Activated gamma-delta T cell (primary cell): ENCODE results near the gene TCTN1.
A peak's percentile ranks its signal among the peaks of the same experiment; 100 is the strongest.

Source experiments
- DNase-seq: peaks from one replicate; lab custom pipeline; 2025; lab: John Stamatoyannopoulos, UW

TCTN1 gene

GRCh38 chr12:110680032-110680431 is 66.1 kb downstream of the TCTN1 start:
- DNase-seq: no peak

GRCh38 chr12:110683888-110684287 is 70.0 kb downstream of the TCTN1 start:
- DNase-seq: no peak

GRCh38 chr12:110684312-110684836 is 70.4 kb downstream of the TCTN1 start:
- DNase-seq: no peak

GRCh38 chr12:110686294-110686903 is 72.5 kb downstream of the TCTN1 start:
- DNase-seq: no peak

- DNase-seq: no peak
Measured at GRCh38 chr12:110687396-110688169, 73.7 kb downstream of the TCTN1 start.

GRCh38 chr12:110688446-110689280 is 74.7 kb downstream of the TCTN1 start, which contains the start of gene HVCN1:
TSS of gene HVCN1 (minus strand) at chr12:110689115. CDS start at chr12:110683245, 5,870 bp downstream.
- peak; percentile 33 for DNase-seq

- peak; percentile 30 for DNase-seq
Measured at GRCh38 chr12:110689281-110690126, 75.6 kb downstream of the TCTN1 start.

GRCh38 chr12:110690127-110690430 is 76.2 kb downstream of the TCTN1 start:
- no peak for DNase-seq

GRCh38 chr12:110693731-110694130 is 79.8 kb downstream of the TCTN1 start:
- DNase-seq: no peak

GRCh38 chr12:110694330-110694901 is 80.5 kb downstream of the TCTN1 start:
- no peak for DNase-seq

- DNase-seq: no peak
Measured at GRCh38 chr12:110696283-110696682, 82.4 kb downstream of the TCTN1 start.

- DNase-seq: no peak
Measured at GRCh38 chr12:110697236-110697635, 83.3 kb downstream of the TCTN1 start.

- peak; percentile 27 for DNase-seq
Measured at GRCh38 chr12:110698171-110698902, 84.4 kb downstream of the TCTN1 start.
